Measurements from ENCODE around the gene LUM. TPM values are rescaled to one million over a fixed set of nuclear protein-coding genes. Genes with fewer than 3 reads are reported as not detected.

The LUM gene
- total RNA-seq, 1 donor from 2014 or later = not detected

- H3K9me3 Mint-ChIP-seq = no peaks in the 10 kb centered on the region
- H3K4me3 Mint-ChIP-seq (ENCODE audit: low read depth) = no peak overlapping the region
Measured at GRCh38 chr12:91127751-91128150, 16.5 kb upstream of the LUM start.

GRCh38 chr12:91127306-91127705, 16.0 kb upstream of the LUM start:
- Mint-ChIP-seq H3K36me3 (ENCODE audit: low read depth) (no peaks in the 10 kb centered on the region), H3K4me1 (ENCODE audit: low read depth) (no peaks in the 10 kb centered on the region), H3K27me3 (ENCODE audit: low read depth) (no peaks in the 10 kb centered on the region), H3K4me3 (ENCODE audit: low read depth) (no peak overlapping the region), H3K27ac (no peak overlapping the region), H3K9me3 (no peaks in the 10 kb centered on the region)
- no peak for DNase-seq (ENCODE audit: low spot score)
- intact Hi-C loops (cut with micrococcal nuclease) = no loop called here

More at GRCh38 chr12:91127751-91128150, 16.5 kb upstream of the LUM start:
- no peaks in the 10 kb centered on the region for H3K27me3 Mint-ChIP-seq (ENCODE audit: low read depth)
- no peak for DNase-seq (ENCODE audit: low spot score)
- H3K36me3 Mint-ChIP-seq (ENCODE audit: low read depth) = no peaks in the 10 kb centered on the region
- intact Hi-C loops (cut with micrococcal nuclease) = no loop called here
- no peak overlapping the region for H3K27ac Mint-ChIP-seq
- no peaks in the 10 kb centered on the region for H3K4me1 Mint-ChIP-seq (ENCODE audit: low read depth)

GRCh38 chr12:91126516-91126915, 15.2 kb upstream of the LUM start:
- no peak overlapping the region for H3K27ac Mint-ChIP-seq
- no peaks in the 10 kb centered on the region for H3K9me3 Mint-ChIP-seq
- no peak overlapping the region for H3K4me3 Mint-ChIP-seq (ENCODE audit: low read depth)
- intact Hi-C loops (cut with micrococcal nuclease) = no loop called here
- no peaks in the 10 kb centered on the region for H3K36me3 Mint-ChIP-seq (ENCODE audit: low read depth)
- no peaks in the 10 kb centered on the region for H3K4me1 Mint-ChIP-seq (ENCODE audit: low read depth)
- no peak for DNase-seq (ENCODE audit: low spot score)
- no peaks in the 10 kb centered on the region for H3K27me3 Mint-ChIP-seq (ENCODE audit: low read depth)

GRCh38 chr12:91123236-91123916, 12.1 kb upstream of the LUM start:
- Mint-ChIP-seq H3K4me1 (ENCODE audit: low read depth) (no peaks in the 10 kb centered on the region), H3K9me3 (no peaks in the 10 kb centered on the region), H3K27me3 (ENCODE audit: low read depth) (no peaks in the 10 kb centered on the region), H3K4me3 (ENCODE audit: low read depth) (no peak overlapping the region), H3K27ac (no peak overlapping the region), H3K36me3 (ENCODE audit: low read depth) (no peaks in the 10 kb centered on the region)
- intact Hi-C loops (cut with micrococcal nuclease) = no loop called here
- no peak for DNase-seq (ENCODE audit: low spot score)

- no peaks in the 10 kb centered on the region for H3K4me1 Mint-ChIP-seq (ENCODE audit: low read depth)
- no peak overlapping the region for H3K27ac Mint-ChIP-seq
- no peaks in the 10 kb centered on the region for H3K27me3 Mint-ChIP-seq (ENCODE audit: low read depth)
- no peaks in the 10 kb centered on the region for H3K36me3 Mint-ChIP-seq (ENCODE audit: low read depth)
- intact Hi-C loops (cut with micrococcal nuclease) = no loop called here
- no peak for DNase-seq (ENCODE audit: low spot score)
- H3K4me3 Mint-ChIP-seq (ENCODE audit: low read depth) = no peak overlapping the region
- H3K9me3 Mint-ChIP-seq = no peaks in the 10 kb centered on the region
Measured at GRCh38 chr12:91120781-91121180, 9.5 kb upstream of the LUM start.

- Mint-ChIP-seq H3K27ac (no peak overlapping the region), H3K4me3 (ENCODE audit: low read depth) (no peak overlapping the region), H3K27me3 (ENCODE audit: low read depth) (no peaks in the 10 kb centered on the region), H3K9me3 (no peaks in the 10 kb centered on the region), H3K36me3 (ENCODE audit: low read depth) (no peaks in the 10 kb centered on the region), H3K4me1 (ENCODE audit: low read depth) (no peaks in the 10 kb centered on the region)
- no peak for DNase-seq (ENCODE audit: low spot score)
- intact Hi-C loops (cut with micrococcal nuclease) = no loop called here
Measured at GRCh38 chr12:91119089-91119488, 7.8 kb upstream of the LUM start.

GRCh38 chr12:91113621-91114020, 2.3 kb upstream of the LUM start:
- no peaks in the 10 kb centered on the region for H3K9me3 Mint-ChIP-seq
- H3K27me3 Mint-ChIP-seq (ENCODE audit: low read depth) = no peaks in the 10 kb centered on the region
- intact Hi-C loops (cut with micrococcal nuclease) = no loop called here
- no peaks in the 10 kb centered on the region for H3K4me1 Mint-ChIP-seq (ENCODE audit: low read depth)
- H3K4me3 Mint-ChIP-seq (ENCODE audit: low read depth) = no peak overlapping the region
- H3K36me3 Mint-ChIP-seq (ENCODE audit: low read depth) = no peaks in the 10 kb centered on the region
- H3K27ac Mint-ChIP-seq = no peak overlapping the region
- DNase-seq (ENCODE audit: low spot score) = no peak

- Mint-ChIP-seq H3K27ac (no peak overlapping the region), H3K9me3 (no peaks in the 10 kb centered on the region)
- intact Hi-C loops (cut with micrococcal nuclease) = no loop called here
Measured at GRCh38 chr12:91110311-91110924, 876 bp downstream of the LUM start.

GRCh38 chr12:91109581-91110310, 1.5 kb downstream of the LUM start:
- Mint-ChIP-seq H3K4me3 (ENCODE audit: low read depth) (no peak overlapping the region), H3K9me3 (no peaks in the 10 kb centered on the region), H3K4me1 (ENCODE audit: low read depth) (no peaks in the 10 kb centered on the region), H3K36me3 (ENCODE audit: low read depth) (no peaks in the 10 kb centered on the region), H3K27me3 (ENCODE audit: low read depth) (no peaks in the 10 kb centered on the region), H3K27ac (no peak overlapping the region)
- DNase-seq (ENCODE audit: low spot score) = no peak
- intact Hi-C loops (cut with micrococcal nuclease) = loop anchor here (1.0 kb wide), 1 partner anchor 131 kb away; no protein-coding TSS in a partner anchor

More at GRCh38 chr12:91110311-91110924, 876 bp downstream of the LUM start:
- H3K4me1 Mint-ChIP-seq (ENCODE audit: low read depth) = no peaks in the 10 kb centered on the region
- no peak overlapping the region for H3K4me3 Mint-ChIP-seq (ENCODE audit: low read depth)
- no peak for DNase-seq (ENCODE audit: low spot score)
- H3K36me3 Mint-ChIP-seq (ENCODE audit: low read depth) = no peaks in the 10 kb centered on the region
- no peaks in the 10 kb centered on the region for H3K27me3 Mint-ChIP-seq (ENCODE audit: low read depth)

- H3K27me3 Mint-ChIP-seq (ENCODE audit: low read depth) = no peaks in the 10 kb centered on the region
- intact Hi-C loops (cut with micrococcal nuclease) = loop anchor here (1.0 kb wide), 1 partner anchor 131 kb away; no protein-coding TSS in a partner anchor
- H3K9me3 Mint-ChIP-seq = no peaks in the 10 kb centered on the region
- H3K4me1 Mint-ChIP-seq (ENCODE audit: low read depth) = no peaks in the 10 kb centered on the region
- H3K36me3 Mint-ChIP-seq (ENCODE audit: low read depth) = no peaks in the 10 kb centered on the region
- H3K4me3 Mint-ChIP-seq (ENCODE audit: low read depth) = no peak overlapping the region
- peak; percentile 31 for DNase-seq (ENCODE audit: low spot score)
- no peak overlapping the region for H3K27ac Mint-ChIP-seq
Measured at GRCh38 chr12:91109148-91109564, 2.1 kb downstream of the LUM start.

GRCh38 chr12:91108196-91108755, 3.0 kb downstream of the LUM start:
- H3K27ac Mint-ChIP-seq = no peak overlapping the region
- H3K27me3 Mint-ChIP-seq (ENCODE audit: low read depth) = no peaks in the 10 kb centered on the region
- no peaks in the 10 kb centered on the region for H3K36me3 Mint-ChIP-seq (ENCODE audit: low read depth)
- H3K4me1 Mint-ChIP-seq (ENCODE audit: low read depth) = no peaks in the 10 kb centered on the region
- H3K4me3 Mint-ChIP-seq (ENCODE audit: low read depth) = no peak overlapping the region
- intact Hi-C loops (cut with micrococcal nuclease) = no loop called here
- no peak for DNase-seq (ENCODE audit: low spot score)
- no peaks in the 10 kb centered on the region for H3K9me3 Mint-ChIP-seq

GRCh38 chr12:91106283-91106682, 5.0 kb downstream of the LUM start:
- no peaks in the 10 kb centered on the region for H3K9me3 Mint-ChIP-seq
- no peak for DNase-seq (ENCODE audit: low spot score)
- H3K4me1 Mint-ChIP-seq (ENCODE audit: low read depth) = no peaks in the 10 kb centered on the region
- H3K4me3 Mint-ChIP-seq (ENCODE audit: low read depth) = no peak overlapping the region
- no peaks in the 10 kb centered on the region for H3K36me3 Mint-ChIP-seq (ENCODE audit: low read depth)
- H3K27ac Mint-ChIP-seq = no peak overlapping the region
- H3K27me3 Mint-ChIP-seq (ENCODE audit: low read depth) = no peaks in the 10 kb centered on the region
- intact Hi-C loops (cut with micrococcal nuclease) = no loop called here

GRCh38 chr12:91105807-91106206, 5.5 kb downstream of the LUM start:
- H3K4me1 Mint-ChIP-seq (ENCODE audit: low read depth) = no peaks in the 10 kb centered on the region
- DNase-seq (ENCODE audit: low spot score) = no peak
- H3K36me3 Mint-ChIP-seq (ENCODE audit: low read depth) = no peaks in the 10 kb centered on the region
- no peak overlapping the region for H3K27ac Mint-ChIP-seq
- H3K27me3 Mint-ChIP-seq (ENCODE audit: low read depth) = no peaks in the 10 kb centered on the region
- H3K4me3 Mint-ChIP-seq (ENCODE audit: low read depth) = no peak overlapping the region
- H3K9me3 Mint-ChIP-seq = no peaks in the 10 kb centered on the region
- intact Hi-C loops (cut with micrococcal nuclease) = no loop called here
